GM18861 (cell line): Measurements from ENCODE around the gene HPCA.
"Not testable (repeated sequence)": the region's sequence is repeated elsewhere in the genome, so short reads cannot be mapped to it uniquely, and the experiment has no call there.

Experiments used
- ATAC-seq: cut with Tn5 transposase; IDR thresholded peaks from one replicate; pipeline ENCODE4 v1.9.1; 2021; ENCODE audit not compliant: unreplicated experiment

The HPCA gene

GRCh38 chr1:32900956-32901822 is 14.9 kb downstream of the HPCA start, which contains the start of gene TMEM54:
Gene TMEM54 (minus strand): TSS chr1:32901389. CDS start chr1:32901238, 151 bp downstream.
- ATAC-seq: no peak

GRCh38 chr1:32901823-32902534 is 15.7 kb downstream of the HPCA start:
- ATAC-seq: no peak

- ATAC-seq: no peak
Measured at GRCh38 chr1:32902535-32902920, 16.2 kb downstream of the HPCA start.

- no peak for ATAC-seq
Measured at GRCh38 chr1:32903991-32904785, 17.9 kb downstream of the HPCA start.

GRCh38 chr1:32904797-32905196 is 18.5 kb downstream of the HPCA start:
- ATAC-seq: no peak

GRCh38 chr1:32905588-32905987 is 19.3 kb downstream of the HPCA start:
- ATAC-seq: not testable (repeated sequence)

- no peak for ATAC-seq
Measured at GRCh38 chr1:32906654-32907053, 20.4 kb downstream of the HPCA start.

GRCh38 chr1:32907435-32907834 is 21.1 kb downstream of the HPCA start:
- no peak for ATAC-seq

- ATAC-seq: no peak
Measured at GRCh38 chr1:32910319-32910718, 24.0 kb downstream of the HPCA start.

GRCh38 chr1:32915766-32916706 is 29.7 kb downstream of the HPCA start:
- ATAC-seq: no peak

- no peak for ATAC-seq
Measured at GRCh38 chr1:32917521-32917920, 31.2 kb downstream of the HPCA start.

- ATAC-seq: no peak
Measured at GRCh38 chr1:32918179-32918578, 31.9 kb downstream of the HPCA start.

- no peak for ATAC-seq
Measured at GRCh38 chr1:32919811-32920733, 33.8 kb downstream of the HPCA start.

GRCh38 chr1:32920833-32921232 is 34.5 kb downstream of the HPCA start:
- ATAC-seq: no peak

GRCh38 chr1:32924881-32925344 is 38.6 kb downstream of the HPCA start:
- ATAC-seq: no peak

- no peak for ATAC-seq
Measured at GRCh38 chr1:32925403-32926162, 39.3 kb downstream of the HPCA start.

- no peak for ATAC-seq
Measured at GRCh38 chr1:32926562-32926961, 40.3 kb downstream of the HPCA start.

GRCh38 chr1:32927441-32927840 is 41.1 kb downstream of the HPCA start:
- ATAC-seq: no peak
